SKM-1 (cell line): ENCODE data around the gene PKD1.
"Not testable (repeated sequence)": the region's sequence is repeated elsewhere in the genome, so short reads cannot be mapped to it uniquely, and the experiment has no call there.

Experiments used
- DNase-seq: peaks from one replicate; lab custom pipeline; 2025; ENCODE audit not compliant: unreplicated experiment; lab: John Stamatoyannopoulos, UW

The PKD1 gene

GRCh38 chr16:2152695-2153506, 17.2 kb upstream of the PKD1 start:
- DNase-seq, result no peak

- no peak for DNase-seq
Measured at GRCh38 chr16:2151188-2152091, 15.7 kb upstream of the PKD1 start.

- DNase-seq, result no peak
Measured at GRCh38 chr16:2150418-2151187, 14.9 kb upstream of the PKD1 start.

- no peak for DNase-seq
Measured at GRCh38 chr16:2149630-2150417, 14.1 kb upstream of the PKD1 start.

- DNase-seq, result no peak
Measured at GRCh38 chr16:2148714-2149629, 13.3 kb upstream of the PKD1 start.

GRCh38 chr16:2147981-2148671, 12.4 kb upstream of the PKD1 start, which contains the start of gene RAB26:
Gene RAB26 (plus strand): TSS chr16:2148625. CDS start chr16:2148784, 159 bp downstream.
- DNase-seq, result no peak

GRCh38 chr16:2147378-2147777, 11.7 kb upstream of the PKD1 start:
- DNase-seq, result no peak

- DNase-seq, result no peak
Measured at GRCh38 chr16:2145843-2146242, 10.1 kb upstream of the PKD1 start.

GRCh38 chr16:2143878-2144485, 8.3 kb upstream of the PKD1 start:
- no peak for DNase-seq

GRCh38 chr16:2142942-2143877, 7.5 kb upstream of the PKD1 start:
- no peak for DNase-seq

GRCh38 chr16:2135071-2135470, 627 bp downstream of the PKD1 start:
- DNase-seq, result not testable (repeated sequence)

GRCh38 chr16:2133797-2134196, 1.9 kb downstream of the PKD1 start:
- not testable (repeated sequence) for DNase-seq

- DNase-seq, result not testable (repeated sequence)
Measured at GRCh38 chr16:2129890-2130447, 5.7 kb downstream of the PKD1 start.

GRCh38 chr16:2129251-2129650, 6.4 kb downstream of the PKD1 start:
- DNase-seq, result not testable (repeated sequence)

GRCh38 chr16:2127630-2128280, 7.9 kb downstream of the PKD1 start:
- not testable (repeated sequence) for DNase-seq

- DNase-seq, result not testable (repeated sequence)
Measured at GRCh38 chr16:2126928-2127556, 8.7 kb downstream of the PKD1 start.
